Adrenal gland (tissue), 12 donors: ENCODE results near the gene RFWD3. TPM values are rescaled to one million over a fixed set of nuclear protein-coding genes. Genes with fewer than 3 reads are reported as not detected.
A peak's percentile ranks its signal among the peaks of the same experiment; 100 is the strongest.

Experiments
- DNase-seq, 7 donors: peaks; one replicate each; pipeline ENCODE4 v3.0.0-alpha.2; 2019 to 2020
- H3K27ac ChIP-seq, 5 donors: fragments of 200-600 bp; sonication (generic) in 4 of 5; 1 replicate in 3 of 5; 2 replicates in 2 of 5; pipeline versions ENCODE4 v1.5.1 to v1.8.0; 2016 to 2020; ENCODE audit warnings: mild to moderate bottlenecking in 1 of 5
- H3K27me3 ChIP-seq: fragments of 200-600 bp; 2 replicates; pipeline ENCODE4 v1.8.0; 2021
- H3K36me3 ChIP-seq, 2 donors: fragments of 200-600 bp; replicated peaks in 1 of 2; 1 replicate in 1 of 2; 2 replicates in 1 of 2; pipeline versions ENCODE4 v1.5.1 to v1.8.0; 2018 to 2022
- H3K4me1 ChIP-seq, 2 donors: fragments of 200-600 bp; replicated peaks in 1 of 2; 1 replicate in 1 of 2; 2 replicates in 1 of 2; pipeline versions ENCODE4 v1.5.1 to v1.8.0; 2018 to 2021
- H3K4me3 ChIP-seq, 4 donors: fragments of 200-600 bp; sonication (generic) in 3 of 4; one replicate each; pipeline ENCODE4 v1.5.1; 2016 to 2018
- H3K9me3 ChIP-seq, 3 donors: fragments of 200-600 bp; sonication (generic) in 1 of 3; replicated peaks in 1 of 3; 1 replicate in 2 of 3; 2 replicates in 1 of 3; pipeline versions ENCODE4 v1.5.1 to v1.8.0; 2016 to 2021
- POLR2A ChIP-seq, 2 donors: fragments of 450-650 bp; IDR thresholded peaks; one replicate each; pipeline ENCODE4 v1.6.1; 2017; ENCODE audit warnings: antibody characterized with exemption in 2 of 2, mild to moderate bottlenecking in 2 of 2, moderate library complexity in 1 of 2
- WGBS, 4 donors: extraction: QIAGEN DNeasy Blood & Tissue Kit in 2 of 4; methylation state at CpG; one replicate each; pipeline versions ENCODE4 v1.1.5 to v1.1.7; 2013 to 2017; 5-methylcytosine and 5-hydroxymethylcytosine counted together
- intact Hi-C, 2 donors: fragments of 100-400 bp; cut with DNase I; formaldehyde crosslinking; loops; one replicate each; pipeline versions ENCODE4 v1.14.1 to v1.15.0; 2022 to 2023
- polyA plus RNA-seq, 3 donors: library from polyadenylated mRNA; stranded (reverse); fragments of 200-250 nt in 2 of 3; fragments of 350-450 nt in 1 of 3; fragmentation: Illumina TruSeq in 1 of 3; extraction: RNeasy Lipid Tissue Mini Kit (QIAGEN cat#74804) in 1 of 3; gene quantifications; one replicate each; pipeline ENCODE4 v1.2.3, GENCODE V29; 2013 to 2014
- total RNA-seq, 9 donors: library from RNA; depleted of rRNA in 4 of 9; stranded (reverse); fragments of >200 nt in 4 of 9; fragments of 120-200 nt in 1 of 9; fragmentation: NEBNext Ultra II Directional in 1 of 9; extraction: Animal tissue kit (Norgen Biotek cat#: 25700) in 1 of 9; gene quantifications; one replicate each; pipeline versions ENCODE4 v1.1.0 to v1.2.4, GENCODE V29; 2013 to 2023
- TF ChIP-seq, protein P1 (sequence below), 6 experiments: fragments of 450-650 bp in 4 of 6; fragments of 200-600 bp in 2 of 6; sonication (generic) in 1 of 6; IDR thresholded peaks; 1 replicate in 5 of 6; 2 replicates in 1 of 6; pipeline versions ENCODE4 v1.5.1 to v1.8.0; 2016 to 2021; ENCODE audit warnings: antibody characterized with exemption in 6 of 6, mild to moderate bottlenecking in 2 of 6, moderate library complexity in 1 of 6
- donor health status: healthy with polysubstance abuse.
- donor health status: Bipolar disorder and iron deficiency.
- donor health status: DM: yes; HTN: yes; CAD: no.
- donor health status: DM: no; HTN: no; CAD: no.
- donor health status: DM: no; HTN: no; CAD: no.
- donor health status: DM: yes; HTN: yes; CAD: no.

The RFWD3 gene
- total and polyA plus RNA-seq, 12 donors: 2.6 to 27.1 (median 11.9) TPM

DNA sequence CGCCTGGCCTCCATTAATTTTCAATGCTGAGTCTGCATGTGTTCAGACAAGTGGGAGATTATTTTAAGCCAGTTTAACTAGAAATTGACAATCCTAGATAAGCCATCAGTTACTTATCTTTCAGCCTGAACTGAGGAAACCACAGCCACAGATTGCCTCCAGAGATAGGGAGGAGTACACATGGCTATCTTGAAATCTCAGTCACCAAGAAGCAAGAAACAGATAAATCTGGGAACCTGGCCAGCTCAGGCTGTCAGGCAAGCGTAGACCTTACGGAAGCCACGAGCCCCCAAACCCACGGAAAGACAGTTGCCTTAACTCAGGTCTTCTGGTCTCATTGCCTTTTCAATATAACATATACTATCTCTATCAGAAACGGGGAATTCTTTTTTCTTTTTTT is 57.7 kb downstream of the RFWD3 start:
- TF ChIP-seq, protein P1, sequence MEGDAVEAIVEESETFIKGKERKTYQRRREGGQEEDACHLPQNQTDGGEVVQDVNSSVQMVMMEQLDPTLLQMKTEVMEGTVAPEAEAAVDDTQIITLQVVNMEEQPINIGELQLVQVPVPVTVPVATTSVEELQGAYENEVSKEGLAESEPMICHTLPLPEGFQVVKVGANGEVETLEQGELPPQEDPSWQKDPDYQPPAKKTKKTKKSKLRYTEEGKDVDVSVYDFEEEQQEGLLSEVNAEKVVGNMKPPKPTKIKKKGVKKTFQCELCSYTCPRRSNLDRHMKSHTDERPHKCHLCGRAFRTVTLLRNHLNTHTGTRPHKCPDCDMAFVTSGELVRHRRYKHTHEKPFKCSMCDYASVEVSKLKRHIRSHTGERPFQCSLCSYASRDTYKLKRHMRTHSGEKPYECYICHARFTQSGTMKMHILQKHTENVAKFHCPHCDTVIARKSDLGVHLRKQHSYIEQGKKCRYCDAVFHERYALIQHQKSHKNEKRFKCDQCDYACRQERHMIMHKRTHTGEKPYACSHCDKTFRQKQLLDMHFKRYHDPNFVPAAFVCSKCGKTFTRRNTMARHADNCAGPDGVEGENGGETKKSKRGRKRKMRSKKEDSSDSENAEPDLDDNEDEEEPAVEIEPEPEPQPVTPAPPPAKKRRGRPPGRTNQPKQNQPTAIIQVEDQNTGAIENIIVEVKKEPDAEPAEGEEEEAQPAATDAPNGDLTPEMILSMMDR (IDR thresholded peaks at IDR 0.05): no peak
- TF ChIP-seq POLR2A (IDR thresholded peaks at IDR 0.05): no peak
- H3K4me3 ChIP-seq: no peak overlapping the region
- 77 to 80% (median 79%) methylated on average over 6 of the region's 6 CpGs for WGBS, 4 donors
- no peak for DNase-seq
- intact Hi-C loops: no loop called here
- H3K27me3 ChIP-seq: no peaks in the 10 kb centered on the region
- H3K9me3 ChIP-seq: no peaks in the 10 kb centered on the region
- H3K27ac ChIP-seq: no peak overlapping the region
- H3K4me1 ChIP-seq: peaks cover 22 to 23% of the 10 kb centered on the region in 2 donors
- H3K36me3 ChIP-seq: no peaks in the 10 kb centered on the region

DNA sequence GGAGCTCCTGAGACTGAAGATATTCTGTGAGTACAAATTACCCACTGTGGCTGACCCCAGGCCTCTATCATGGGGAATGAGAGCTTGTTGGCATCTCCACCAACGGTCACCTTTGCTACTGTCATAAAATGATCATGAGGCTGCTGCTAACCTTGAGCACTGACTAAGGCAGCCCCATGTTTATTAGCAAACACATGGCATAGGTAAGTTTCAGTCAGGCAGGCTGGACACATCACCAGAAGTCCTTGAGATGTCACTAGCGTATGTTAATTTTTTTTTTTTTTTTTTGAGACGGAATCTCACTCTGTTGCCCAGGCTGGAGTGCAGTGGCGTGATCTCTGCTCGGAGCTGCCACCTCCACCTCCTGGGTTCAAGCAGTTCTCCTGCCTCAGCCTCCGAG is 58.3 kb downstream of the RFWD3 start:
- H3K4me3 ChIP-seq: no peak overlapping the region
- intact Hi-C loops: no loop called here
- peaks cover 28% of the 10 kb centered on the region in 2 donors for H3K4me1 ChIP-seq
- no peak for DNase-seq
- TF ChIP-seq, protein P1 (IDR thresholded peaks at IDR 0.05): no peak
- TF ChIP-seq POLR2A (IDR thresholded peaks at IDR 0.05): no peak
- H3K27ac ChIP-seq: no peak overlapping the region
- no peaks in the 10 kb centered on the region for H3K27me3 ChIP-seq
- no peaks in the 10 kb centered on the region for H3K36me3 ChIP-seq
- WGBS, 4 donors: 68 to 87% (median 70%) methylated on average over 5 to 6 of the region's 6 CpGs
- H3K9me3 ChIP-seq: no peaks in the 10 kb centered on the region

DNA sequence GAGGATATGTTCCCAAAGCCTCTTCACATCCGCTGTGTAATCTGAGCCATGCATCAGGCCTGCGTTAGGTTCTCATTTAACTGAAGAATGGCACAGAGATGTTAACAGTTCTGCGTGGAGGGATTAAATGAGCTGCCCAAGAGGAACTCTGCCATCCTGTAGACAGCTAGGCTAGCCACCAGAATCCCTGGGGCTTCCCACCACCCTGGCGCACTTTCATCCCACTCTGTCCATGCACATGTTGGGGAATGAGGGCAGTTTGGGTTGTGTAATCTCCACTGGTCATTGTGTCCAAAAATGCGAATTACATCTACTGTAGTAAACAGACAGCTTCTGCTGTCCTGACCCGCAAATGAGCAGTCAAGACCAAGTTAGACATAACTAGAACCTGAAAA is 58.7 kb downstream of the RFWD3 start:
- TF ChIP-seq, protein P1 (IDR thresholded peaks at IDR 0.05): no peak
- no peak for TF ChIP-seq POLR2A (IDR thresholded peaks at IDR 0.05)
- WGBS, 4 donors: 74 to 84% (median 80%) methylated on average over 6 of the region's 6 CpGs
- intact Hi-C loops: no loop called here
- peaks cover 29 to 32% of the 10 kb centered on the region in 2 donors for H3K4me1 ChIP-seq
- no peak for DNase-seq
- no peak overlapping the region for H3K27ac ChIP-seq
- H3K27me3 ChIP-seq: no peaks in the 10 kb centered on the region
- no peaks in the 10 kb centered on the region for H3K9me3 ChIP-seq
- no peak overlapping the region for H3K4me3 ChIP-seq
- no peaks in the 10 kb centered on the region for H3K36me3 ChIP-seq

DNA sequence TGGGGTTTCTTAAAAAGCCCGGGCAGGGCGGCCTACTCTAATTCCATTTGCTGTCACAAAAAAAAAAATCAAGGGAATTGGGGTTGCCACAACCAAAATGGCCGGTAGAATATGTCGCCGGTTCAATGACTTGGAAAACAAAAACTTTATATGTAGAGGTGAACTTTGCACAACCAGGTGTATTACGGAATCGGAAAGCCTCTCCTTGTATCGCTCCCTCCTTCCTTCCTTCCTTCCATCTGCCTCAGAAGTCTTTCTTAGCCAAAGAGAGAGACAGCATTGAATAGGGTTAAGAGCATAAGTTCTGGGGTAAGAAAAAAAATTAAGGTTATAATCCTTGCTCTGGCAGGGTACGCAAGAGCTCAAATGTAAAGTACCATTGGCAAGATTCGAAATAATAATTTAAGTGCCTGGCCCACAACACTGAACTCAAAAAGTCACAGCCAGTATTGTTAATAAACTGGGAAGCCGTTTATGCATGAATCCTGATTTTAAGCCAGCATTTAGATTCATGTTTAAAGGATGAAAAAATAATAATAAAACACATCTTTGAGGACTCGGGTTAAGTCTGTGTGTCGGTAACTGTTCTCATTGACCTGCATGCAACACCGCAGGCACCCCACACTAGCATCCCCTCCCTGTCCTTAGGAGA is 59.2 kb downstream of the RFWD3 start:
- peak overlapping the region; percentile 21 to 91 (median 72) for H3K4me3 ChIP-seq
- H3K27ac ChIP-seq: peak overlapping the region; percentile 79 to 98 (median 94)
- no peak for DNase-seq
- intact Hi-C loops: no loop called here
- WGBS, 4 donors: 19 to 26% (median 21%) methylated on average over 14 of the region's 14 CpGs
- TF ChIP-seq, protein P1 (IDR thresholded peaks at IDR 0.05): no peak
- no peak for TF ChIP-seq POLR2A (IDR thresholded peaks at IDR 0.05)
- no peaks in the 10 kb centered on the region for H3K9me3 ChIP-seq
- no peaks in the 10 kb centered on the region for H3K36me3 ChIP-seq
- peaks cover 29 to 34% of the 10 kb centered on the region in 2 donors for H3K4me1 ChIP-seq
- no peaks in the 10 kb centered on the region for H3K27me3 ChIP-seq
